Natural killer cell (primary cell): ENCODE data around the gene ARMC3. TPM values are rescaled to one million over a fixed set of nuclear protein-coding genes. Genes with fewer than 3 reads are reported as not detected.

Source experiments
- ATAC-seq, 3 donors: fragments of 150-1000 bp in 2 of 3; fragments of 200-7000 bp in 1 of 3; cut with Tn5 transposase; 1 replicate in 1 of 3; 2 replicates in 2 of 3; pipeline ENCODE4 v1.10.0; 2021; ENCODE audit warnings: mild to moderate bottlenecking in 2 of 3, moderate library complexity in 2 of 3
- DNase-seq, 2 donors: peaks; one replicate each; pipeline versions ENCODE4 v3.0.0 to v3.0.0-alpha.2; 2013 to 2021; ENCODE audit warnings: mixed read lengths in 1 of 2
- H3K27ac ChIP-seq: one replicate; pipeline ENCODE4 v1.5.1; 2013; ENCODE audit warnings: mild to moderate bottlenecking, low read length
- H3K27me3 ChIP-seq: one replicate; pipeline ENCODE4 v1.6.1; 2013; ENCODE audit warnings: low read length; ENCODE audit not compliant: control insufficient read depth, insufficient read depth
- H3K36me3 ChIP-seq: one replicate; pipeline ENCODE4 v1.6.1; 2013; ENCODE audit warnings: low read length; ENCODE audit not compliant: control insufficient read depth, insufficient read depth
- H3K4me1 ChIP-seq: one replicate; pipeline ENCODE4 v1.6.1; 2013; ENCODE audit warnings: low read length; ENCODE audit not compliant: control insufficient read depth, insufficient read depth
- H3K4me3 ChIP-seq: one replicate; pipeline ENCODE4 v1.5.1; 2013; ENCODE audit warnings: low read length
- H3K9me3 ChIP-seq: one replicate; pipeline ENCODE4 v1.6.1; 2013; ENCODE audit warnings: low read length; ENCODE audit not compliant: control insufficient read depth, insufficient read depth
- H3K27ac Mint-ChIP-seq, 2 donors: one replicate each; pipeline ENCODE4 v1.8.0; 2022; ENCODE audit warnings: mild to moderate bottlenecking in 2 of 2, mixed read lengths in 2 of 2, moderate library complexity in 1 of 2
- H3K27me3 Mint-ChIP-seq, 2 donors: one replicate each; pipeline ENCODE4 v1.8.0; 2022; ENCODE audit warnings: low read depth in 2 of 2, mixed read lengths in 2 of 2
- H3K36me3 Mint-ChIP-seq: one replicate; pipeline ENCODE4 v1.8.0; 2022; ENCODE audit warnings: mixed read lengths
- H3K4me1 Mint-ChIP-seq, 2 donors: one replicate each; pipeline ENCODE4 v1.8.0; 2022; ENCODE audit warnings: mixed read lengths in 2 of 2
- H3K4me3 Mint-ChIP-seq: one replicate; pipeline ENCODE4 v1.8.0; 2022; ENCODE audit warnings: mild to moderate bottlenecking, moderate library complexity, mixed read lengths
- H3K9me3 Mint-ChIP-seq, 2 donors: one replicate each; pipeline ENCODE4 v1.8.0; 2022; ENCODE audit warnings: mixed read lengths in 2 of 2
- CTCF ChIP-seq: fragments of 200-600 bp; IDR thresholded peaks from one replicate; pipeline ENCODE4 v1.8.0; 2022; ENCODE audit warnings: antibody characterized with exemption
- WGBS: methylation state at CpG from one replicate; pipeline ENCODE4 v1.1.7; 2013; ENCODE audit warnings: missing lambda C conversion rate; ENCODE audit not compliant: insufficient coverage; 5-methylcytosine and 5-hydroxymethylcytosine counted together
- intact Hi-C: fragments of 100-400 bp; cut with micrococcal nuclease; formaldehyde crosslinking; loops from one replicate; pipeline ENCODE4 v1.14.2; 2022
- total RNA-seq, 4 donors: library from RNA; stranded (reverse); fragments of 120-200 nt in 1 of 4; gene quantifications; one replicate each; pipeline versions ENCODE4 v1.2.3 to v1.2.4, GENCODE V29; 2013 to 2022

Gene ARMC3
- total RNA-seq, 3 donors from 2014 or later (not counting 1 experiment from before 2014, with no cell fraction given), result 0.65 to 0.68 TPM; not detected in 1

GRCh38 chr10:22945934-22946673 lies 18.3 kb downstream of the ARMC3 start:
- H3K9me3 ChIP-seq, result no peaks in the 10 kb centered on the region
- peaks cover 23 to 40% of the 10 kb centered on the region in 2 donors for H3K27me3 Mint-ChIP-seq
- TF ChIP-seq CTCF, result no peak
- H3K27ac Mint-ChIP-seq, result no peak overlapping the region
- WGBS, result no CpG with 5 or more reads among the region's 2 CpGs
- ATAC-seq, result no peak
- H3K4me1 ChIP-seq, result no peaks in the 10 kb centered on the region
- DNase-seq, result no peak
- H3K36me3 Mint-ChIP-seq, result peaks cover 29% of the 10 kb centered on the region
- H3K27me3 ChIP-seq, result peaks cover 6% of the 10 kb centered on the region
- H3K27ac ChIP-seq, result no peak overlapping the region
- H3K4me1 Mint-ChIP-seq, result peaks cover 0 to 5% of the 10 kb centered on the region in 2 donors
- H3K9me3 Mint-ChIP-seq, result peaks cover 2 to 7% of the 10 kb centered on the region in 2 donors
- no peak overlapping the region for H3K4me3 Mint-ChIP-seq
- intact Hi-C loops, result no loop called here
- no peak overlapping the region for H3K4me3 ChIP-seq
- no peaks in the 10 kb centered on the region for H3K36me3 ChIP-seq

GRCh38 chr10:22954970-22955369 lies 27.1 kb downstream of the ARMC3 start:
- no peak overlapping the region for H3K27ac ChIP-seq
- H3K9me3 ChIP-seq, result no peaks in the 10 kb centered on the region
- intact Hi-C loops, result no loop called here
- DNase-seq, result no peak
- H3K36me3 Mint-ChIP-seq, result no peaks in the 10 kb centered on the region
- TF ChIP-seq CTCF, result no peak
- WGBS, result 81% methylated on average over 3 of the region's 3 CpGs
- H3K4me3 Mint-ChIP-seq, result no peak overlapping the region
- no peak overlapping the region for H3K27ac Mint-ChIP-seq
- no peaks in the 10 kb centered on the region for H3K4me1 Mint-ChIP-seq
- H3K4me1 ChIP-seq, result no peaks in the 10 kb centered on the region
- no peak for ATAC-seq
- H3K36me3 ChIP-seq, result no peaks in the 10 kb centered on the region
- peaks cover 0 to 3% of the 10 kb centered on the region in 2 donors for H3K27me3 Mint-ChIP-seq
- H3K4me3 ChIP-seq, result no peak overlapping the region
- H3K9me3 Mint-ChIP-seq, result no peaks in the 10 kb centered on the region
- no peaks in the 10 kb centered on the region for H3K27me3 ChIP-seq

- no peaks in the 10 kb centered on the region for H3K9me3 Mint-ChIP-seq
- no peak overlapping the region for H3K27ac Mint-ChIP-seq
- no peak for TF ChIP-seq CTCF
- no peak for ATAC-seq
- intact Hi-C loops, result no loop called here
- H3K4me3 Mint-ChIP-seq, result no peak overlapping the region
- H3K36me3 Mint-ChIP-seq, result no peaks in the 10 kb centered on the region
- Histone ChIP-seq H3K4me1 (no peaks in the 10 kb centered on the region), H3K27ac (no peak overlapping the region), H3K4me3 (no peak overlapping the region), H3K9me3 (no peaks in the 10 kb centered on the region), H3K27me3 (no peaks in the 10 kb centered on the region), H3K36me3 (no peaks in the 10 kb centered on the region)
- DNase-seq, result no peak
- H3K4me1 Mint-ChIP-seq, result no peaks in the 10 kb centered on the region
- peaks cover 0 to 6% of the 10 kb centered on the region in 2 donors for H3K27me3 Mint-ChIP-seq
- 100% methylated on average over 1 of the region's 2 CpGs for WGBS
Observed at GRCh38 chr10:22958338-22958737, 30.5 kb downstream of the ARMC3 start.

GRCh38 chr10:22959292-22959691 lies 31.4 kb downstream of the ARMC3 start:
- no peak for TF ChIP-seq CTCF
- no peaks in the 10 kb centered on the region for H3K4me1 Mint-ChIP-seq
- Histone ChIP-seq H3K9me3 (no peaks in the 10 kb centered on the region), H3K27me3 (no peaks in the 10 kb centered on the region), H3K4me3 (no peak overlapping the region), H3K36me3 (no peaks in the 10 kb centered on the region), H3K4me1 (no peaks in the 10 kb centered on the region), H3K27ac (no peak overlapping the region)
- no peak overlapping the region for H3K4me3 Mint-ChIP-seq
- no peaks in the 10 kb centered on the region for H3K9me3 Mint-ChIP-seq
- H3K27me3 Mint-ChIP-seq, result peaks cover 0 to 7% of the 10 kb centered on the region in 2 donors
- ATAC-seq (no peak), DNase-seq (no peak)
- H3K27ac Mint-ChIP-seq, result no peak overlapping the region
- 100% methylated on average over 1 of the region's 2 CpGs for WGBS
- no peaks in the 10 kb centered on the region for H3K36me3 Mint-ChIP-seq
- intact Hi-C loops, result no loop called here
